ENCODE data around the gene HECW1. TPM values are rescaled to one million over a fixed set of nuclear protein-coding genes. Genes with fewer than 3 reads are reported as not detected.

Gene HECW1
- total and polyA plus RNA-seq, 2 experiments from 2014 or later, result 11.0 to 21.8 TPM

DNA sequence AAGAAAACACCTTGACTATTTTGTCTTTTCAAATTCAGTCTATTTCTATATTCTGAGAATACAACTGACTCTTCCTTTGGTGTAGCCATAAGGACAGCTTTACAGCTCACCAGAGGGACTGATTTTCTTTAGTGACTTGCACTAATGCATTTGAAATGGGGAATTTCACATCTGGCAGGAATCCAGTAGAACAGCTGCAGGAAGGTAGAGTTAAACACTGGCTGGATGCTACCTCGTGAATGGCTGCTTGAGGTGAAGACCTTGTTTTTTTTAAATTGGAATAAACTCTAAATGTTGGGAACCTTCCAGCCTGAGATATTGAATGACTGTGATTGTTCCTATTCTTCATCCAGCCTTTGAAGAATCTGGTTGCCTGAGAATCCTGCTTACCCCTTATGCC, 330.9 kb downstream of the HECW1 start:
- H3K4me3 Mint-ChIP-seq, result no peak overlapping the region

DNA sequence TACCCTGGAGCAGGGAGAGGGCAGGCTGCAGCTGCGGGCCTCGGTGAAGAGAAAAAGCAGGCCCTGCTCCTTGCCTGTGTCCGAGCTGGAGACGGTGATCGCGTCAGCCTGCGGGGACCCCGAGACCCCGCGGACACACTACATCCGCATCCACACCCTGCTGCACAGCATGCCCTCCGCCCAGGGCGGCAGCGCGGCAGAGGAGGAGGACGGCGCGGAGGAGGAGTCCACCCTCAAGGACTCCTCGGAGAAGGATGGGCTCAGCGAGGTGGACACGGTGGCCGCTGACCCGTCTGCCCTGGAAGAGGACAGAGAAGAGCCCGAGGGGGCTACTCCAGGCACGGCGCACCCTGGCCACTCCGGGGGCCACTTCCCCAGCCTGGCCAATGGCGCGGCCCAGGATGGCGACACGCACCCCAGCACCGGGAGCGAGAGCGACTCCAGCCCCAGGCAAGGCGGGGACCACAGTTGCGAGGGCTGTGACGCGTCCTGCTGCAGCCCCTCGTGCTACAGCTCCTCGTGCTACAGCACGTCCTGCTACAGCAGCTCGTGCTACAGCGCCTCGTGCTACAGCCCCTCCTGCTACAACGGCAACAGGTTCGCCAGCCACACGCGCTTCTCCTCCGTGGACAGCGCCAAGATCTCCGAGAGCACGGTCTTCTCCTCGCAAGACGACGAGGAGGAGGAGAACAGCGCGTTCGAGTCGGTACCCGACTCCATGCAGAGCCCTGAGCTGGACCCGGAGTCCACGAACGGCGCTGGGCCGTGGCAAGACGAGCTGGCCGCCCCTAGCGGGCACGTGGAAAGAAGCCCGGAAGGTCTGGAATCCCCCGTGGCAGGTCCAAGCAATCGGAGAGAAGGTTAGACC, 332.5 kb downstream of the HECW1 start:
- no peak overlapping the region for H3K27ac Mint-ChIP-seq
- H3K36me3 Mint-ChIP-seq (ENCODE audit: low read depth), result peaks cover 7% of the 10 kb centered on the region; the same call in 1 of the 3 replicates
- H3K9me3 Mint-ChIP-seq, result no peaks in the 10 kb centered on the region; the same call in 2 of the 3 replicates
- H3K4me3 Mint-ChIP-seq, result no peak overlapping the region
- no peak for TF ChIP-seq EZH2phosphoT487 (IDR thresholded peaks at IDR 0.05; ENCODE audit: unreplicated experiment)
- no peak for TF ChIP-seq ZNF331 (CRISPR knock-in tag; IDR thresholded peaks at IDR 0.05; ENCODE audit: low read depth)
- TF ChIP-seq, protein P1, sequence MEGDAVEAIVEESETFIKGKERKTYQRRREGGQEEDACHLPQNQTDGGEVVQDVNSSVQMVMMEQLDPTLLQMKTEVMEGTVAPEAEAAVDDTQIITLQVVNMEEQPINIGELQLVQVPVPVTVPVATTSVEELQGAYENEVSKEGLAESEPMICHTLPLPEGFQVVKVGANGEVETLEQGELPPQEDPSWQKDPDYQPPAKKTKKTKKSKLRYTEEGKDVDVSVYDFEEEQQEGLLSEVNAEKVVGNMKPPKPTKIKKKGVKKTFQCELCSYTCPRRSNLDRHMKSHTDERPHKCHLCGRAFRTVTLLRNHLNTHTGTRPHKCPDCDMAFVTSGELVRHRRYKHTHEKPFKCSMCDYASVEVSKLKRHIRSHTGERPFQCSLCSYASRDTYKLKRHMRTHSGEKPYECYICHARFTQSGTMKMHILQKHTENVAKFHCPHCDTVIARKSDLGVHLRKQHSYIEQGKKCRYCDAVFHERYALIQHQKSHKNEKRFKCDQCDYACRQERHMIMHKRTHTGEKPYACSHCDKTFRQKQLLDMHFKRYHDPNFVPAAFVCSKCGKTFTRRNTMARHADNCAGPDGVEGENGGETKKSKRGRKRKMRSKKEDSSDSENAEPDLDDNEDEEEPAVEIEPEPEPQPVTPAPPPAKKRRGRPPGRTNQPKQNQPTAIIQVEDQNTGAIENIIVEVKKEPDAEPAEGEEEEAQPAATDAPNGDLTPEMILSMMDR (conservative IDR thresholded peaks at IDR 0.05; ENCODE audit: low read depth in 2 of 2), result no peak
- TF ChIP-seq EZH2 (IDR thresholded peaks at IDR 0.05; ENCODE audit: low read depth, unreplicated experiment), result no peak
- Histone ChIP-seq H3F3A (replicated peaks; ENCODE audit: low read depth) (no peaks in the 10 kb centered on the region), H3K36me3 (ENCODE audit: insufficient read depth) (no peaks in the 10 kb centered on the region), H2AFZ (no peak overlapping the region), H3K27ac (ENCODE audit: low read depth) (no peak overlapping the region), H3K27me3 (ENCODE audit: insufficient read depth) (no peaks in the 10 kb centered on the region), H3K79me2 (replicated peaks; ENCODE audit: insufficient read depth) (no peaks in the 10 kb centered on the region), H3K4me3 (no peak overlapping the region), H3K4me1 (ENCODE audit: insufficient read depth) (peaks cover 17% of the 10 kb centered on the region), H4K20me1 (replicated peaks; ENCODE audit: insufficient read depth) (no peaks in the 10 kb centered on the region), H3K4me2 (no peak overlapping the region), H3K9me2 (ENCODE audit: insufficient read depth) (peaks cover 6% of the 10 kb centered on the region; the same call in 1 of the 2 replicates)
- peaks cover 2% of the 10 kb centered on the region for H3K27me3 Mint-ChIP-seq (ENCODE audit: insufficient read depth, low read depth, poor library complexity)
- H3K4me1 Mint-ChIP-seq, result peaks cover 20% of the 10 kb centered on the region
- ATAC-seq (no peak), DNase-seq (ENCODE audit: low spot score) (no peak)

More for the DNA sequence above, 330.9 kb downstream of the HECW1 start:
- H3F3A ChIP-seq (replicated peaks; ENCODE audit: low read depth), result no peaks in the 10 kb centered on the region
- no peaks in the 10 kb centered on the region for H4K20me1 ChIP-seq (replicated peaks; ENCODE audit: insufficient read depth)
- Mint-ChIP-seq H3K36me3 (ENCODE audit: low read depth) (peaks cover 7% of the 10 kb centered on the region; the same call in 1 of the 3 replicates), H3K4me1 (peaks cover 7% of the 10 kb centered on the region), H3K27ac (no peak overlapping the region), H3K9me3 (no peaks in the 10 kb centered on the region; the same call in 2 of the 3 replicates), H3K27me3 (ENCODE audit: insufficient read depth, low read depth, poor library complexity) (peaks cover 6% of the 10 kb centered on the region)
- peaks cover 8% of the 10 kb centered on the region for H3K4me1 ChIP-seq (ENCODE audit: insufficient read depth)
- no peak overlapping the region for H2AFZ ChIP-seq
- no peak overlapping the region for H3K4me3 ChIP-seq
- H3K4me2 ChIP-seq, result no peak overlapping the region
- DNase-seq (ENCODE audit: low spot score) (no peak), ATAC-seq (no peak)
- TF ChIP-seq ZNF331 (CRISPR knock-in tag; IDR thresholded peaks at IDR 0.05; ENCODE audit: low read depth), result no peak
- peaks cover 6% of the 10 kb centered on the region; the same call in 1 of the 2 replicates for H3K9me2 ChIP-seq (ENCODE audit: insufficient read depth)
- no peak overlapping the region for H3K27ac ChIP-seq (ENCODE audit: low read depth)
- H3K27me3 ChIP-seq (ENCODE audit: insufficient read depth), result no peaks in the 10 kb centered on the region
- H3K79me2 ChIP-seq (replicated peaks; ENCODE audit: insufficient read depth), result no peaks in the 10 kb centered on the region
- H3K36me3 ChIP-seq (ENCODE audit: insufficient read depth), result no peaks in the 10 kb centered on the region

DNA sequence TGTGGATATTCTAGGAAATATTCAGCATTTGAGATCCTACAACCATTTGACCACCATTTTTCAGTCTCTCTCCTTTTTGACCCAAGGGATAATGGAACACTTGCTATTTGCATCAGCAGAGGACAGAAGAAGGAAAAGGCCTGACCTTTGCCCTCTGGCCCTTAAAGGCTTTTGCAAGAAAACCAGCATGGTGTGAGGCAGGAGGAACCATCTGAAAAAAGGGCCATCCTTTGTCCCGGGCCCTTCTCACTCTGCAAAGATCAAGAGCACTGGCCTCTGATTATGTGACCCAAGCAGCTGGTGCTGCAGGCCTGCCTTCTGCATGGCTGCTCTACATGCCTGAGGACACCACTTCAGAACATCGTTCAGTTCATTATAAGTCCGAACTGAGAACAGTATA, 337.1 kb downstream of the HECW1 start:
- Mint-ChIP-seq H3K9me3 (no peaks in the 10 kb centered on the region; the same call in 2 of the 3 replicates), H3K36me3 (ENCODE audit: low read depth) (no peaks in the 10 kb centered on the region; the same call in 2 of the 3 replicates), H3K27ac (peak overlapping the region; percentile 63), H3K4me1 (peaks cover 22% of the 10 kb centered on the region), H3K4me3 (no peak overlapping the region), H3K27me3 (ENCODE audit: insufficient read depth, low read depth, poor library complexity) (peaks cover under 1% of the 10 kb centered on the region)
- Histone ChIP-seq H3K36me3 (ENCODE audit: insufficient read depth) (no peaks in the 10 kb centered on the region), H3F3A (replicated peaks; ENCODE audit: low read depth) (no peaks in the 10 kb centered on the region), H3K79me2 (replicated peaks; ENCODE audit: insufficient read depth) (no peaks in the 10 kb centered on the region), H3K9me2 (ENCODE audit: insufficient read depth) (no peaks in the 10 kb centered on the region), H3K4me1 (ENCODE audit: insufficient read depth) (peaks cover 19% of the 10 kb centered on the region), H2AFZ (no peak overlapping the region), H3K27me3 (ENCODE audit: insufficient read depth) (no peaks in the 10 kb centered on the region), H3K4me3 (no peak overlapping the region), H3K27ac (ENCODE audit: low read depth) (no peak overlapping the region; the same call in 1 of the 2 replicates), H3K4me2 (no peak overlapping the region), H4K20me1 (replicated peaks; ENCODE audit: insufficient read depth) (no peaks in the 10 kb centered on the region)
- DNase-seq (ENCODE audit: low spot score) (no peak), ATAC-seq (peak; percentile 82)
- TF ChIP-seq, protein P2, sequence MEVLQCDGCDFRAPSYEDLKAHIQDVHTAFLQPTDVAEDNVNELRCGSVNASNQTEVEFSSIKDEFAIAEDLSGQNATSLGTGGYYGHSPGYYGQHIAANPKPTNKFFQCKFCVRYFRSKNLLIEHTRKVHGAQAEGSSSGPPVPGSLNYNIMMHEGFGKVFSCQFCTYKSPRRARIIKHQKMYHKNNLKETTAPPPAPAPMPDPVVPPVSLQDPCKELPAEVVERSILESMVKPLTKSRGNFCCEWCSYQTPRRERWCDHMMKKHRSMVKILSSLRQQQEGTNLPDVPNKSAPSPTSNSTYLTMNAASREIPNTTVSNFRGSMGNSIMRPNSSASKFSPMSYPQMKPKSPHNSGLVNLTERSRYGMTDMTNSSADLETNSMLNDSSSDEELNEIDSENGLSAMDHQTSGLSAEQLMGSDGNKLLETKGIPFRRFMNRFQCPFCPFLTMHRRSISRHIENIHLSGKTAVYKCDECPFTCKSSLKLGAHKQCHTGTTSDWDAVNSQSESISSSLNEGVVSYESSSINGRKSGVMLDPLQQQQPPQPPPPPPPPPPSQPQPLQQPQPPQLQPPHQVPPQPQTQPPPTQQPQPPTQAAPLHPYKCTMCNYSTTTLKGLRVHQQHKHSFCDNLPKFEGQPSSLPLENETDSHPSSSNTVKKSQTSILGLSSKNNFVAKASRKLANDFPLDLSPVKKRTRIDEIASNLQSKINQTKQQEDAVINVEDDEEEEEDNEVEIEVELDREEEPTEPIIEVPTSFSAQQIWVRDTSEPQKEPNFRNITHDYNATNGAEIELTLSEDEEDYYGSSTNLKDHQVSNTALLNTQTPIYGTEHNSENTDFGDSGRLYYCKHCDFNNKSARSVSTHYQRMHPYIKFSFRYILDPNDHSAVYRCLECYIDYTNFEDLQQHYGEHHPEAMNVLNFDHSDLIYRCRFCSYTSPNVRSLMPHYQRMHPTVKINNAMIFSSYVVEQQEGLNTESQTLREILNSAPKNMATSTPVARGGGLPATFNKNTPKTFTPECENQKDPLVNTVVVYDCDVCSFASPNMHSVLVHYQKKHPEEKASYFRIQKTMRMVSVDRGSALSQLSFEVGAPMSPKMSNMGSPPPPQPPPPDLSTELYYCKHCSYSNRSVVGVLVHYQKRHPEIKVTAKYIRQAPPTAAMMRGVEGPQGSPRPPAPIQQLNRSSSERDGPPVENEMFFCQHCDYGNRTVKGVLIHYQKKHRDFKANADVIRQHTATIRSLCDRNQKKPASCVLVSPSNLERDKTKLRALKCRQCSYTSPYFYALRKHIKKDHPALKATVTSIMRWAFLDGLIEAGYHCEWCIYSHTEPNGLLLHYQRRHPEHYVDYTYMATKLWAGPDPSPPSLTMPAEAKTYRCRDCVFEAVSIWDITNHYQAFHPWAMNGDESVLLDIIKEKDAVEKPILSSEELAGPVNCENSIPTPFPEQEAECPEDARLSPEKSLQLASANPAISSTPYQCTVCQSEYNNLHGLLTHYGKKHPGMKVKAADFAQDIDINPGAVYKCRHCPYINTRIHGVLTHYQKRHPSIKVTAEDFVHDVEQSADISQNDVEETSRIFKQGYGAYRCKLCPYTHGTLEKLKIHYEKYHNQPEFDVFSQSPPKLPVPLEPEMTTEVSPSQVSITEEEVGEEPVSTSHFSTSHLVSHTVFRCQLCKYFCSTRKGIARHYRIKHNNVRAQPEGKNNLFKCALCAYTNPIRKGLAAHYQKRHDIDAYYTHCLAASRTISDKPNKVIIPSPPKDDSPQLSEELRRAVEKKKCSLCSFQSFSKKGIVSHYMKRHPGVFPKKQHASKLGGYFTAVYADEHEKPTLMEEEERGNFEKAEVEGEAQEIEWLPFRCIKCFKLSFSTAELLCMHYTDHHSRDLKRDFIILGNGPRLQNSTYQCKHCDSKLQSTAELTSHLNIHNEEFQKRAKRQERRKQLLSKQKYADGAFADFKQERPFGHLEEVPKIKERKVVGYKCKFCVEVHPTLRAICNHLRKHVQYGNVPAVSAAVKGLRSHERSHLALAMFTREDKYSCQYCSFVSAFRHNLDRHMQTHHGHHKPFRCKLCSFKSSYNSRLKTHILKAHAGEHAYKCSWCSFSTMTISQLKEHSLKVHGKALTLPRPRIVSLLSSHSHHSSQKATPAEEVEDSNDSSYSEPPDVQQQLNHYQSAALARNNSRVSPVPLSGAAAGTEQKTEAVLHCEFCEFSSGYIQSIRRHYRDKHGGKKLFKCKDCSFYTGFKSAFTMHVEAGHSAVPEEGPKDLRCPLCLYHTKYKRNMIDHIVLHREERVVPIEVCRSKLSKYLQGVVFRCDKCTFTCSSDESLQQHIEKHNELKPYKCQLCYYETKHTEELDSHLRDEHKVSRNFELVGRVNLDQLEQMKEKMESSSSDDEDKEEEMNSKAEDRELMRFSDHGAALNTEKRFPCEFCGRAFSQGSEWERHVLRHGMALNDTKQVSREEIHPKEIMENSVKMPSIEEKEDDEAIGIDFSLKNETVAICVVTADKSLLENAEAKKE (CRISPR knock-in tag; IDR thresholded peaks at IDR 0.05), result 0 out of 2 replicates have a peak, but pooled peaks have one; percentile 15
- no peak for TF ChIP-seq JUNB (IDR thresholded peaks at IDR 0.05; ENCODE audit: unreplicated experiment)
- no peak for TF ChIP-seq ZNF331 (CRISPR knock-in tag; IDR thresholded peaks at IDR 0.05; ENCODE audit: low read depth)
